Ecto neural progenitor cell (in vitro differentiated cells): ENCODE results near the gene LHFPL5.

Experiments
- DNase-seq: peaks from one replicate; pipeline ENCODE4 v3.0.0-alpha.2; 2018; ENCODE audit warnings: low spot score

The LHFPL5 gene

DNA sequence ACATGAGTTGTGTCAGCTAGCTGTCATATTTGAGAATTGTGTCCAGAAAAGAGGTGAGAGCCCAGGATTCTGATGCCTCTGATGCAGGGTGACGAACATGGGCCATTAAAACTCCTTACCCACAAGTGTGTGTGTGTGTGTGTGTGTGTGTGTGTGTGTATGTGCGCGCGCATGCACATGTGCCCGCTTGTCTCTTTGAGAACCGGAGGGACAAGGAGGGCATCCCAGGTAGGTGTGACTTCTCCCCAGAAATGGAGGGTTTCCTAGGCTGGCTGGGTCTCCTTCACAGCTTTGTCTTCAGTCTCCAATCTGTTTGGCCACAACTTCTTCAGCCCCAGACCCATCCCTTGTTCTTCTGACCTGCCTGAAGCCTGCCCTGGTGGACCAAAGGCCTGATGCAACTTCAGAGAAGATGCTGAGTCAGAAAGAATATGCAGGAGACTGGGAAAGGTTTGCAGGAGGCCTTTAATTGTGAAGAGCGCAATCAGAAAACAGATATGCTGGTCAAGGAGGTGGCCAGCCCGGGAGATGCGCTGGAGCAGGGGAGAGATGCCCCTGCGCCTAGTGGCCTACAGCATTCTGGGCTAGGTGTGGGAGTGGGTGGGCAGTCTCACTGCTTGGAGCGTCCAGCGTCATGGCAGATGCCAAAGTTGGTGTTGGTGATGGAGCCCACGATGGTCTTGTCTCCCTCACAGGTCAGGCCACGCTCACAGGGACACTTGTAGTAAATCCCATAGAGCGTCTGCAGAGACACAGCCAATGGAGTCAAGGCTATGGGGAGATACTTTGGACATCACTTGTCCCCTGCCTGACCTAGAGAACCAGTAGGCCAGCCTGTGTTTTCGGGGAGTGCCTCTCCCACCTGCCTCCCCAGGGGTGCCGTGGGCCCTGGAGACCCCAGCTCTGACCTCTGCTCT is 10.4 kb upstream of the LHFPL5 start:
- no peak for DNase-seq

DNA sequence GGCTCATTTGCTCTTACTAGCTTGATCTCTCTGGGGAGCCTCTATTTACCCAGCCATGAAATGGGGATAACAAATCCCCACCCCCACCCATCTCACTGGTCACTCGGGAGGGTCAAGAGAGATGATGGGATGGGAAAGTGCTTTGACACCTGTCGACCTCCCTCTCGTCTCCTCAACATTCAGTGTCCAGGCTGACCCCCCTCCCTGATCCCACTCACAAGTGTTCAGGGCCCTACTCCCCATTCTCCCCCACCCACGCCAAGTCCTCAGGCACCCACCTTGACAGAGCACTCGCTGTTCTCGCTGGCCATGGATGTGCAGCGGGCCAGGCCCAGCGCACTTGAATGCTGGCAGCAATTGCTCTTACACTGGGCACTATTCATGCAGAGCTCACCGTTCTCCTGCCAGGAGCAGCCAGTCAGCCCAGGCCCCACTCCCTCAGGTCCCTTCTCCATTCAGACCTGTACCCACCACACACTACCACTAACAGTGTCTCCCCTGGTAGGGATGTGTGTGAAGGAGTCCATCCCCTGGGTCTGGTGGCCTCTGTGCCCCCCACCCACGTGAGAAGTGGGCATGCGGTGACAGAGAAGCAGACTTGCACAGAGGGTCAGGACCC is 9.6 kb upstream of the LHFPL5 start:
- DNase-seq = no peak

DNA sequence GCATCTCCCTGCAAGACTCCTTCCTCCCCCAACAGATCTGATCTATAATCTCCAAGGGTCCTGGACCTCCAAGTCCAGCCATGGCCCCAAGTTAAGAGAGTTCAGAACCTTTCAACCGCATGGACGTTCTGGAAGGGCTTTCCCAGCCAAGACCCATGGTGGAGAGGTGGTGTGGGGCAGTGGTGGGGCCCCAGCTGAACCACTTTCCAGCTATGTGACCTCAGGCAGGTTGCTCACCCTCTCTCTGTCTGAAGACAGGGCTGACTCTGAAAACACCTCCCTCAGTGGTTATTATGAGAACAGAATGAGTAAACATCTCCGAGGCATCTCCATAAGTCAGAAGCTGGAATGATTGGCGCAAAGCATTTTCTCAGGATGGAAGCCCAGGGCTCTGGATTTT is 8.9 kb upstream of the LHFPL5 start:
- DNase-seq = no peak

DNA sequence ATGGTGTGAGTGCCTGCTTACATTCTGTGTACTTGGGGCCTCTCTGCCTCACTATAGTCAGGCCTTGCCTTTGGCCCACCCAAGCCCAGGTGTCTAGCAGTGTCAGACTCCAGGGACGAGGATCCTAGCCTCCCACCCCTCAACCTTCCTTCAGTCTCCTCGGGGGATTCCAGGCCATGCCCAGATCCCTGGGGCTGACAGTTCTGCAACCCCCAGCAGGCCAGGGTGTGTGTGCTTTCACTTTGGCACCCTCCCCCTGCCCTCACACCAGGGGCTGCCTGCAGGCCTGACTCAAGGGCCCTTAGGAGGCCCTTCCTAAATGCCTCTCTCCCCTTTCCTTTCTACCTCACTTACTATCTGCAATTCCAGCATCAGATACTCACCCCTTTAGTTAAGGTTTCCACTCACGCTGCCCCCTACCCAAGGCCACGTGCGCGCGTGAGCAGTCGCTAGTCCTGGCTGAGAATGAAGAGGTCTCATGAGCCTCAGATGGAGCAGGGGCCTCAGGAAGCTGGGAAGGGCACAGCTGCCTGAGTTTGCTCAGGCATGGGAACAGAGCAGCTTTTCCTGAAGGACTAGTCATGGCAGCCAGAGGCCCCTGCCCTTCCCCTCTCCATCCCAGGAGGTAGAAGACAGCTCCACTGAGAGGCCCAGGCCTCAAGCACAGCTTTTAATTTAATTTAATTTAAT is 7.2 kb upstream of the LHFPL5 start:
- no peak for DNase-seq

DNA sequence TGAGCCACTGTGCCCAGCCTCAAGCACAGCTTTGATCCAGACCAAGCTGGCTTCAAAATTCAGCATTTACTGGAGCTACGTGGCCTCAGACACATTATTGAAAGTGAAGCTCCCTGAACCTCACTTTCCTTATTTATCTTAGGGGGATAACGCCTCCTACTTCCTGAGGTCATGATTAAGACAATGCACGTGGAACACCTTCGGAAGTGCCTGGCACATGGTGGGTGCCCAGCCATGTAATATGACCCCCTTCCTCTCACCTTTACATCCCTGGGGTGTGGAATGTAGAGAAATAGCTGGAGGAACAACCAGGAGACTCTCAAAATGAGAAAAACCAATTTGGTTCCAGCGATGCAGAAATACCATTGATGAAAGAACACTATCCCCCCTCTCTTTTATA is 6.4 kb upstream of the LHFPL5 start:
- DNase-seq = no peak

DNA sequence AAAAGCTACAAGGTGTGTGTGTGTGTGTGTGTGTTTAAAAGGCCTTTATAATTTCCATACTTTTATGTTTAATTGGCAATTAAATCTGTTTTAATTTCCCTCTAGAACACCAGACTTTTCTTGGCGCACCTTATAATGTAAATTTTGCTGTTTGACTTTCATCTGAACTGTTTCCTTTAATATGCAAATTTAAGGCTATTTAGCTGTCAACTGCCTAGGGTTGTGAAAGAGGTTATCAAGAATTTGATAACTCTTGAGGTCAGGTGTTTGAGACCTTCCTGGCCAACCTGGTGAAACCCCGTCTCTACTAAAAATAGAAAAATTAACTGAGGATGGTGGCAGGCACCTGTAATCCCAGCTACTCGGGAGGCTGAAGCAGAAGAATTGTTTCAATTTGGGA is 4.0 kb upstream of the LHFPL5 start:
- DNase-seq = no peak

DNA sequence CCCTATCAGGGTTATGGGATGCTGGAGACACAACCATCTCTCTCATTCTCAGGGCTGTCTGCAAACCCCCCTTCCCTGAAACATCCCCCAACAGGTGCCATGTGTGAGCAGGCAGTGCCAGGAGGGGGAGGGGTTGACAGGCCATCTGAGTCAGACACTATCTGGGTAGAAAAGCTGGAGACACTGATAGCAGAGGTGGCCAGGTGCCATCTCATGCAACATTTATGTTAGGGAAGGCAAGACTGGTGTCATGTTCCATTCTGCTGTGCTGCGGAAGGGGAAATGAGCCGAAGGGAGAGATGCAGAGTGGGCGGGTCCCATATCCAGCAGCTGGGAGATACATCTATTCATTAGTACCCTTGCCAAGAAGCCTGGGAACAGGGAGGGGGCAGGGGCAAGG is 3.5 kb downstream of the LHFPL5 start:
- no peak for DNase-seq

DNA sequence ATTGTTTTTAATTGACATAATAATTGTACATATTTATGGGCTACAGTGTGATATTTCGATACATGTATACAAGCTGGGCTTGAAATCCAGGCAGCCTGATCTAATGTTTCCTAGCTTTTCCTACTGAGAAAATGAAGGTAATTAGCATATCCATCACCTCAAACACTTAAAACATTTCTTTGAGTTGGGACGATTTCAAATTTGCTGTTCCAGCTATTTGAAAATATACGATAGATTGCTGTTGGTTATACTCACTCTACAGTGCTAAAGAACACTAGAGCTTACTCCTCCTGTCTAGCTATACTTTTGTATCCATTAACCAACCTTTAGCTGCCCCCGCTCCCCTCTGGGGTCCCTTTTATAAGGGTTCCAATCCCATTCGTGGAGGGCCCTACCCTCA is 4.7 kb downstream of the LHFPL5 start:
- no peak for DNase-seq

DNA sequence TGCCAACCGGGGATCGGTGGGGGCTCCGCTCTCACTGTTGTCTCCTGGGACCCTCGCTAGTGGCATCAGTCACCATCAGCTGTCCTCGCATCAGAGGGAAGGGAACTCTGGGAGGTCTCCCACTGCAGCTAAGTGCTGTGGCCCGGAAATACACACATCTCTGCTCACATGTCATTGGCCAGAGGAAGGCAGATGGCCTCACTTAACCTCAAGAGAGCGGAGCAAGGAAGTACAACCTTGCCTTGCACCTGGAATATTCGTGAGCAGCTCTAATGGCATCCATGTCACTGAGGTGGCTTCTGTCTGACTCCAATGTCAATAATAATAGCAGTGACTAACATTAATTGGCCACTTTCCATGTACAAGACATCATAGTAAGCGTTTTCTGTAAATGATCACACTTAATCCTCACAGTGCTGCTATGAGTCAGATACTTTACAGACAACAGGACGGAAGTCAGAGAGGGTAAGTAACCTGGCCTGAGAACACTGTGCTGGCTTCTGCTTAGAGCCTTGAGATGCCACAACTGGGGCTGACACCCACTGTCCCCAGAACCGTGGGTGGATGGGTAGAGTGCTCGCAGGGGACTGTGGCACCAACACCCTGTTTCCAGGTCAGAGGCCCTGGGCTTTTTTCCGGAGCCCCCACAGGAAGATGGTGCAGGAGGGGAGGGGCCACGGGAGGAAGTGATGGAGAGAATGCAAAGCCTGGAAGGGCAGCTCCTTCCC is 6.0 kb downstream of the LHFPL5 start:
- DNase-seq = no peak

DNA sequence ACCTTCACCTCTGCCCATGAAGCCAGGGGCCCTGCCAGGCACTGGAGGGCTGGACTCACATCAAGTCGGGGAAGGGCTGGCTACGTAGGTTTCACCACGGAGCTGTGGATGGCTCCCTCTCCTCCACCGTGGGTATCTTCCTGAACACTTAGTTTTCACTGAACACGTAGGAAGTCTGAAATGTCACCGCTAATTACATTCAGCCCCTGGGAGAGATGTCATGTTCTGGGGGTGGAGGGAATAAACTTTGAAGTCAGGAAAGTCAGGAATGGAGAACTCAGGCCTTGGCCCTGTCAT is 6.5 kb downstream of the LHFPL5 start:
- DNase-seq = no peak

DNA sequence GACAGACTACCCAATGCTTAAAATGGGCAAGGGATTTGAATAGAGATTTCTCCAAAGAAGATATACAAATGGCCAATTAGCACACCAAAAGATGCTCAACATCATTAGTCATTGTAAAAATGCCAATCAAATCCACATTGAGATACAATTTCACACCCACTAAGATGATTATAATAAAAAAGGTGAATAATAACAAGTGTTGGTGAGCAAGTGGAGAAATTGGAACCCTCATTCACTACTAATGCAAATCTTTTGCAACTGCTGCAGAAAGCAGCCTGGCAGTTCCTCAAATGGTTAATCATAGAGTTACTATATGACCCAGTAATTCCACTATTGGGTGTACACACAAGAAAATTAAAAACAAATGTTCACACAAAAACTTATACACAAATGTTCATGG is 12.4 kb downstream of the LHFPL5 start:
- DNase-seq = no peak

DNA sequence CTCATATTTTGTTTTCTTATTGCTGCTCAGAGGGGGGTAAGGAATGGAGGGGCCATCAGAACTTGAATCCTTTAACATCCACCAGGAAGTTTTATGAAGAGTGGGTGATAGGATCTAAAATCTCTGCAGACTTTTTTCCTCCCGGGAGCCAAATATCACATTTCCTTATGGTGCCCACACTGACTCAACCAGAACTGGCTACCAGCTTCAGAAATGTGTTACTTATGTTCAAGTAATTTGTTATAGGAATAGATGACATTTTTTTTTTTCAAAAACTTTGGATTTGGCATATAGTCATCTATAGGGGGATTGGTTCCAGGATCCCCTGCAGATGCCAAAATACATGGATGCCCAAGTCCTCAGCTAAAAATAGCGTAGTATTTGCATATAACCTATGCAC is 18.4 kb downstream of the LHFPL5 start:
- no peak for DNase-seq

DNA sequence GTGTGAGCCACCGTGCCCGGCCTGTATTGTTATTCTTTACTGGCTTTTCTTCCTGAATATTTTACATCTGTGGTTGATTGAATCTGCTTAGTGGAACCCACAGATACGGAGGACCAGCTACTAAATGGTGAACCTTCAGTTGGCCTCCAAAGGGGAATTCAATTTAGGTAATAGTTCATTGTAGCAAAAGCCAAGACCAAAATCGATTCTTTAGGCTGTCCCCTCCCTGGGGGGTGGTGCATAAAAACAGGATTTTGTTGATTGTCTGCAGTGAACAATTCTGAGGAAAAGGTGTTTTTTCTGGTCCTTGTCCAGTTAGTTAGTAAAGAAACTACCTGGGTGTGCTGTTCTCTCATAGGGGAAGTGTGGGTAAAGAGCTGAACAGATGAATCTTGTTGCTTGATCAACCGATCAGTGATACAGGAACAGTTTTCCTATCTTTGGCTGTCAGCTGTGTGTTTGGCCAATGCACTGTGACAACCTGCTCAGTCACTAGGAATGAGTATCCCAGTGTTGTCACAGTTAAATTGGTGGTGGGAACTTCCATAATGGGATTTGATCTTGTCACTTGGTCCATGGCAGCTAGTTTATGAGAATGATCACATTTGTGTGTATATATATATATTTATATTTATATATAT is 19.5 kb downstream of the LHFPL5 start:
- DNase-seq = no peak

DNA sequence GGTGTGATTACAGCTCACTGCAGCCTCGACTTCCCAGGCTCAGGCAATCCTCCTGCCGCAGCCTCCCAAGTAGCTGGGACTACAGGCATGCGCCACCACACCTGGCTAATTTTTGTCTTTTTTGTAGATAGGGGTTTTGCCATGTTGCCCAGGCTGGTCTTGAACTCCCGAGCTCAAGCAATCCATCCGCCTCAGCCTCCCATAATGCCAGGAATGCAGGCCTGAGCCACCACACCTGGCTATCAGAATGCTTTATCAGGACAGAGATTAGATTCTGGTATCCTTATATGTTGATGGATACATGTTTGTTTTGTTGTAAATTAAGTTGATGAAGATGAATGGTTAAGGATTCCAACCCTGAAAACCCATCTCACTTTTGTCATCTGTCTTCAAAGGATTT is 24.2 kb downstream of the LHFPL5 start:
- no peak for DNase-seq

DNA sequence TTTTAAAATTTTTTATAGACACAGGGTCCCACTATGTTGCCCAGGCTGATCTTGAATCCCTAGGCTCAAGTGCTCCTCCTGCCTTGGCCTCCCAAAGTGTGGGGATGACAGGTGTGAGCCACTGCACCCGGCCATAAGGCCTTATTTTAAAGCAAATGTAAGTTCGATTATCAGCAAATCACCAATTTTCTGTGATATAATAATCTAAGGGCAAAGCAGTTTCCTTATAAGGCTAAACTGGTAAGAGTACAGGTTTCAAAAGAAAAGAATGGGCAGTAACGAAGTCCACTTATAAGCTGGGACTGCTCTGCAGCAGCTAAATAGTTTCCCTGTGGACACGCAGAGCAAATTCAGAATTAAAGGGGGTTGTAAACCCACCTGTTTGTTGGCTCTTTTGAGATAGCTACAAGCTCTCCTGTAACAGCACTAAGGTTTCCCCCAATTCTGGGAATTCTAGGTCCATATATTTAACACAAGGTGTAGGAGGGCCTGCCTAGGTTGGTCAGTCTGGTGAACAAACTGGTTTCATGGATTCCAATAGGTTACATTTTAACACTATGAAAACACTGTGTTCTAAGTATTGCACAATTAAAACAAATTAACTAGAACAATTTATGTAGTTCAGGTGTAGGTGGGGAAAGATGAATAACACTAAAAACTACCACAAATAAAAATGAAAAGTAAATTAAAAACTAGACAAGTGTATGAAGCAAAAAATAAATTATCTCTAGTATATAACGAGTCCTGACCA is 26.3 kb downstream of the LHFPL5 start:
- no peak for DNase-seq

DNA sequence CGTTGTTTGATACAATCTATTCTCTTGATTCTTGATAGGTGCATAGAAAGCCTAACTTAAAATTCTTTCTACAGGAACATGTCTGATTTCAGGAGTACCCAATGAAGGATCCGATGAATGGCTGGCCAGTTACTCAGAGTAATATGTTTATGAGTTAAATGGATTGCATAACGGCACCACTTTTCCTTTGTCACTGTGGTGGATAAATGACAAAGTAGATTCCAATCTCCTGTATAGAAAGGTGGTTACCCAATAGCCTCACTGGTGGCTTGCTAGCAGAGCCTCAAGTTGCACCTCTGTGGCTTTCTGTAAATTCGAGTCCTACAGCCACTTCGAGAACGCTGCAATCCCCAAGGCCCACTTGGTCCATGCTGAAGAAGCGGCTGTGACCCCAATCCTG is 28.4 kb downstream of the LHFPL5 start:
- no peak for DNase-seq

DNA sequence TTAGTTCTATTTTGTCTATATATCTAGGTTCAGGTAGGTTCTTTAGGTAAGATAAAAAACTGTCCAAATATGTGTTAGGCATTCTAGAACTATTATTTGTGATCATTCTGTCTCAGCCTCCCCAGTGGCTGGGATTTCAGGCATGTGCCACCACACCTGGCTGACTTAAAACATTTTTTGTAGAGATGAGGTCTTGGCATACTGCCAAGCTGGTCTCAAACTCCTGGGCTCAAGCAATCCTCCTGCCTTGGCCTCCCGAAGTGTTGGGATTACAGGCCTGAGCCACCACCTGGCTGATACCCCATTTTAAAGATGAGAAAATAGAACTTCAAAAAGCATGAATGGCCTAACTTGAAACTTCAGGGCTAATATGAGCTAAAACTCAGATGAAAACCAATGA is 33.9 kb downstream of the LHFPL5 start:
- no peak for DNase-seq

DNA sequence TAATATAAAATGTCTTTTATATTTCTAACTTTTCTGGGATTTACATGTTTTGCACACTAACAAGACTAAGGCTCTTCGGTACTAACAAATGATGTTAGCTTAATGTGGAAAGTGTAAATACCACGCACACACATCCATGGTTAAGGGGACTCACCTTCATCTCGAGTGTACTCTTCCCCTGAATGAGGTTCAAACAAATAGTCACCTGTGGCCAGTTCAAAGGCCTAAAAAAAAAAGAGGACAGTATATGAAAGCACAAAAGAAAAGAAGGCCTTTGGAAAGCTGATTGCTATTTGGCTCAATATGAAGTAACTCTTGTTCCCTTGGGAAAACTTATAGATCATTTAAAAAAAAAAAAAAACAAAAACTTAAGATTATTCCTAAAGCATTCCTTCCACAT is 37.2 kb downstream of the LHFPL5 start:
- DNase-seq = no peak

DNA sequence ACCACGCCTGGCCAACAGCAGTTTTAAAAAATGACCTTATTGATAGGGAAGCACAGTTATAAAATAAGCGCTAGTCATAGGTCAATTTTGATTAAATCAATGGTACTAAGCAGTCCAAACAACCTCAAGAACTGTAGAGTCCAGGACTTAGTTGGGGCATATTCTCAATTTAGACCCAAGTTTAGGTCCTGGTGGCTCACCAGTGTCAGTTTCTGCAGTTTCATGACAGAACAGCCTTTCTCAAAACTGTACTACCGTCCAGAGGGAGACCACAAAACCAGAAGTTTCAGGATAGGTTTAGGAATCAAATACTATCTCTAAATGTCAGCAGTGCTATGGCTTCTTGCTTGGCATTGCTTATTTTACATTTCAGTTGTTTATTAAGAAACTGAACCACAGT is 39.1 kb downstream of the LHFPL5 start:
- no peak for DNase-seq

DNA sequence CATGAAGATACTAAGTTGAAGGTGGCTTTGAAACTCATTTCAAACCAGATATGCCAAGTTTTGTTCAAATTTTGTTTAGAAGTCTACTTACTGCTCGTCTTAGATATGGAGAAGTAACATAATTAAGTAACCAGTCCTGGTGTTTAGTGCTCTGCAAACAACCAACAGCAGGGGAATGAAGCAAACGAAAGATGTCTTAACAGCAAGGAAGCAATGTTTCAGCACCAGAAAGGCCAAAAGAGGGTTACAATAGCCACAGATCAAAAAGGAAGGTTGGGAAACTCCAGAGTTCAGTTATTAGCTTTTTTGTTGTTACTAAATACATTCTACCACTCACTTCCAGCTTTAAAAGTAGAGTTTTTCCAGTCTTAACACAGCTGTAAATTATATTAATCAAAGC is 45.1 kb downstream of the LHFPL5 start:
- DNase-seq = no peak

DNA sequence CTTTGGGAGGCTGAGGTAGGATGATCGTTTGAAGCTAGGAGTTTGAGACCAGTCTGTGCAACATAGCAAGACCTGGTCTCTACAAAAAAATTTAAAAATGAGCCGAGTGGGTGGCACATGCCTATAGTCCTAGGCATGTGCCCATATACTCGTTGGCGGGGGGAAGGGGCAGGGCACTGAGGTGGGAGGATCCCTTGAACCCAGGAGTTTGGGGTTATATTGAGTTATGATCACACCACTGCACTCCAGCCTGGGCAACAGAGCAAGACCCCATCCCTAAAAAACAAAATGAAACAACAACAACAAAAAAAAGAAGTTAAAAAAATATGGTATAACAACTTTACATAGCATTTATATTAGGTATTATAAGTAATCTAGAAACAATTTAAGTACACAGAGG is 47.8 kb downstream of the LHFPL5 start:
- DNase-seq = no peak

DNA sequence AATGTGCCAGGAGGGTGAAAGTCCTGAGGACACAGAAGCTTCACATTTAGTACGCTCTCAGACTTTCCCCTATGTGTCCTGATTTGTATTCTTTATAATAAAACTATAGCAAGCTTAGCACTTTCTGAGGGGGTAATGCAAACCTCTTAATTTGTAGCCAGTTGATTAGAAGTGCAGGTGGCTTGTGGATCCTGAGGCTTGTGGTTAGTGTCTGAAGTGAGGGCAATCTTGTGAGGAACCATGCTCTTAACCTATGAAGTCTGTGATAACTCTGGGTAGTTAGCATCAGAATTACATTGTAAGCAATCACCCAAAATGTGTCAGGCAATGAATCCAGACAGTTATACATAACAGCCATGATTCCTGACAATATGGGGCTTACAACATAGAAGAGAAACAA is 51.1 kb downstream of the LHFPL5 start:
- DNase-seq = no peak
